ENCODE data around the gene STX10.
A peak's percentile ranks its signal among the peaks of the same experiment; 100 is the strongest.

Gene STX10

GRCh38 chr19:13138916-13139198 is 11.3 kb downstream of the STX10 start:
- DNase-seq, result no peak

GRCh38 chr19:13138171-13138915 is 11.8 kb downstream of the STX10 start:
- DNase-seq, result no peak

- DNase-seq, result no peak
Observed at GRCh38 chr19:13137290-13137794, 12.8 kb downstream of the STX10 start.

GRCh38 chr19:13135068-13136062 is 14.8 kb downstream of the STX10 start:
- DNase-seq, result no peak

GRCh38 chr19:13134626-13135025 is 15.5 kb downstream of the STX10 start:
- DNase-seq, result no peak

GRCh38 chr19:13133241-13133870 is 16.8 kb downstream of the STX10 start:
- no peak for DNase-seq

- peak; percentile 71 for DNase-seq
Observed at GRCh38 chr19:13132471-13133180, 17.5 kb downstream of the STX10 start.

- no peak for DNase-seq
Observed at GRCh38 chr19:13130886-13131490, 19.2 kb downstream of the STX10 start.

GRCh38 chr19:13129384-13129783 is 20.8 kb downstream of the STX10 start:
- no peak for DNase-seq

- DNase-seq, result no peak
Observed at GRCh38 chr19:13128583-13128982, 21.6 kb downstream of the STX10 start.

GRCh38 chr19:13127811-13128575 is 22.2 kb downstream of the STX10 start:
- no peak for DNase-seq

- DNase-seq, result no peak
Observed at GRCh38 chr19:13127051-13127450, 23.1 kb downstream of the STX10 start.

GRCh38 chr19:13122980-13123957 is 26.9 kb downstream of the STX10 start:
- DNase-seq, result no peak

GRCh38 chr19:13122275-13122878 is 27.8 kb downstream of the STX10 start:
- no peak for DNase-seq

- DNase-seq, result no peak
Observed at GRCh38 chr19:13121551-13122274, 28.5 kb downstream of the STX10 start.

- no peak for DNase-seq
Observed at GRCh38 chr19:13120817-13121216, 29.4 kb downstream of the STX10 start.

GRCh38 chr19:13120031-13120430 is 30.1 kb downstream of the STX10 start:
- no peak for DNase-seq

GRCh38 chr19:13119627-13120026 is 30.5 kb downstream of the STX10 start:
- no peak for DNase-seq
